Measurements from ENCODE around the gene CEACAM19.
"Not testable (repeated sequence)": the region's sequence is repeated elsewhere in the genome, so short reads cannot be mapped to it uniquely, and the experiment has no call there.

Gene CEACAM19

GRCh38 chr19:44671400-44671799 lies at the start of gene CEACAM19:
Gene CEACAM19, plus strand, starts transcription at chr19:44671482. Its CDS starts 450 bp downstream, at chr19:44671932.
- Histone ChIP-seq H3K4me3 (no peak within 1 kb of the TSS), H3K27ac (no peak within 1 kb of the TSS)
- TF ChIP-seq CTCF (IDR thresholded peaks at IDR 0.05): no peak
- no peak for DNase-seq (ENCODE audit: low spot score)

- no peak for TF ChIP-seq CTCF (IDR thresholded peaks at IDR 0.05)
- Histone ChIP-seq H3K4me3 (no peak overlapping the region), H3K27ac (peak overlapping the region in 1 of 2 donors; percentile 7)
- DNase-seq (ENCODE audit: low spot score): no peak
Measured at GRCh38 chr19:44623080-44623479, 48.2 kb upstream of the CEACAM19 start.

GRCh38 chr19:44623626-44624025 lies 47.7 kb upstream of the CEACAM19 start:
- no peak overlapping the region for H3K27ac ChIP-seq
- no peak overlapping the region for H3K4me3 ChIP-seq
- no peak for TF ChIP-seq CTCF (IDR thresholded peaks at IDR 0.05)
- DNase-seq (ENCODE audit: low spot score): no peak

- no peak for TF ChIP-seq CTCF (IDR thresholded peaks at IDR 0.05)
- H3K27ac ChIP-seq: no peak overlapping the region
- no peak overlapping the region for H3K4me3 ChIP-seq
- DNase-seq (ENCODE audit: low spot score): no peak
Measured at GRCh38 chr19:44624840-44625354, 46.4 kb upstream of the CEACAM19 start.

GRCh38 chr19:44625637-44626036 lies 45.6 kb upstream of the CEACAM19 start:
- not testable (repeated sequence) for DNase-seq (ENCODE audit: low spot score); H3K27ac ChIP-seq; H3K4me3 ChIP-seq

GRCh38 chr19:44626048-44626624 lies 45.1 kb upstream of the CEACAM19 start:
- DNase-seq (ENCODE audit: low spot score): no peak
- Histone ChIP-seq H3K27ac (no peak overlapping the region), H3K4me3 (no peak overlapping the region)
- TF ChIP-seq CTCF (IDR thresholded peaks at IDR 0.05): no peak

- no peak for TF ChIP-seq CTCF (IDR thresholded peaks at IDR 0.05)
- H3K27ac ChIP-seq: no peak overlapping the region
- no peak for DNase-seq (ENCODE audit: low spot score)
- no peak overlapping the region for H3K4me3 ChIP-seq
Measured at GRCh38 chr19:44627631-44628030, 43.7 kb upstream of the CEACAM19 start.
